Endodermal cell (in vitro differentiated cells): ENCODE measurements around the gene SSU72. TPM values are rescaled to one million over a fixed set of nuclear protein-coding genes. Genes with fewer than 3 reads are reported as not detected.

Experiments used
- DNase-seq: peaks from one replicate; pipeline ENCODE4 v3.0.0-alpha.2; 2017
- H3K27ac ChIP-seq: 2 replicates; pipeline ENCODE4 v1.5.1; 2013; ENCODE audit warnings: mild to moderate bottlenecking, low read depth, low read length, moderate library complexity
- H3K27me3 ChIP-seq: 2 replicates; pipeline ENCODE4 v1.6.1; 2013; ENCODE audit warnings: mild to moderate bottlenecking, low read length, moderate library complexity; ENCODE audit not compliant: insufficient read depth, control insufficient read depth, poor library complexity, severe bottlenecking
- H3K36me3 ChIP-seq: 2 replicates; pipeline ENCODE4 v1.7.0; 2013; ENCODE audit warnings: mild to moderate bottlenecking, low read length, moderate library complexity; ENCODE audit not compliant: control insufficient read depth, insufficient read depth
- H3K4me1 ChIP-seq: one replicate; pipeline ENCODE4 v1.7.0; 2013; ENCODE audit warnings: low read length; ENCODE audit not compliant: control insufficient read depth, insufficient read depth
- H3K4me3 ChIP-seq: 2 replicates; pipeline ENCODE4 v1.5.1; 2013; ENCODE audit warnings: mild to moderate bottlenecking, low read length, moderate library complexity
- H3K9ac ChIP-seq: 2 replicates; pipeline ENCODE4 v1.6.1; 2013; ENCODE audit warnings: mild to moderate bottlenecking, low read length, moderate library complexity; ENCODE audit not compliant: poor library complexity, severe bottlenecking; ENCODE audit errors: extremely low read depth
- H3K9me3 ChIP-seq: 2 replicates; pipeline ENCODE4 v1.6.1; 2013; ENCODE audit warnings: mild to moderate bottlenecking, low read length, moderate library complexity; ENCODE audit not compliant: control insufficient read depth
- H3K27ac Mint-ChIP-seq: 2 replicates; pipeline ENCODE4 v1.8.0; 2020; ENCODE audit warnings: mixed read lengths
- H3K27me3 Mint-ChIP-seq: 2 replicates; pipeline ENCODE4 v1.8.0; 2021; ENCODE audit warnings: mild to moderate bottlenecking, mixed read lengths; ENCODE audit not compliant: insufficient read depth
- H3K36me3 Mint-ChIP-seq: 2 replicates; pipeline ENCODE4 v1.8.0; 2020; ENCODE audit warnings: low read depth, mixed read lengths
- H3K4me1 Mint-ChIP-seq: 2 replicates; pipeline ENCODE4 v1.8.0; 2020; ENCODE audit warnings: mixed read lengths
- H3K4me3 Mint-ChIP-seq: 2 replicates; pipeline ENCODE4 v1.8.0; 2020; ENCODE audit warnings: mild to moderate bottlenecking, moderate library complexity, mixed read lengths
- H3K9me3 Mint-ChIP-seq: 2 replicates; pipeline ENCODE4 v1.8.0; 2020; ENCODE audit warnings: mild to moderate bottlenecking, mixed read lengths
- WGBS, 2 experiments: methylation state at CpG; one replicate each; pipeline versions ENCODE4 v1.1.5 to v1.1.7; 2013; ENCODE audit warnings: missing lambda C conversion rate in 2 of 2, mixed read lengths in 1 of 2; ENCODE audit not compliant: insufficient coverage in 1 of 2, insufficient read length in 1 of 2; 5-methylcytosine and 5-hydroxymethylcytosine counted together
- total RNA-seq, 2 donors: library from RNA; stranded (reverse); fragmentation: NEBNext Ultra II Directional in 1 of 2; extraction: Animal tissue kit (Norgen Biotek cat#: 25700) in 1 of 2; gene quantifications; 2 replicates in 1 of 2; 3 replicates in 1 of 2; pipeline ENCODE4 v1.2.1, GENCODE V29; 2021
- TF ChIP-seq, protein P1 (sequence below): fragments of 200-600 bp; sonication (generic); conservative IDR thresholded peaks from 2 replicates; pipeline ENCODE4 v1.5.0; 2021; ENCODE audit warnings: antibody characterized with exemption, mild to moderate bottlenecking

The SSU72 gene
- total RNA-seq, 2 donors from 2014 or later = 133 to 138 TPM

DNA sequence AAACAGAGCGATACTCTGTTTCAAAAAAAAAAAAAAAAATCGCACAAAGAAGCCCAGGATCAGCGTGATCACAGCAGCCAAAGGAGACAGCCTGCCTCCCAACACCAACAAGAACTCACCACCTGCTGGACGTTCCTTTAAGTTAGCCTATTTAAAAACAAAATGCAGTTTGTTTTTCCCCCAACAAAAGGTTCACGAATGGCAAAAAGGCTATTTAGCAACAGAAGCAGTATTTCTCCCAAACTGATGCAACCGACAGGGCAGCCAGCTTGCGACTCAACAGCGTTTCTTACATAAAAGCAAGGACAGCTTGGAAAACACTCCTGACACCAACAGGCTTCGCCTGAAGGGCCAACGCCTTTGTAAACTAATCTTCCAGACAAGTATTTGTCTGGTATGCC is 6.8 kb downstream of the SSU72 start:
- Histone ChIP-seq H3K9me3 (peaks cover 6% of the 10 kb centered on the region), H3K9ac (no peak overlapping the region), H3K4me1 (no peaks in the 10 kb centered on the region), H3K36me3 (peaks cover 64% of the 10 kb centered on the region), H3K27me3 (no peaks in the 10 kb centered on the region), H3K27ac (no peak overlapping the region), H3K4me3 (no peak overlapping the region)
- WGBS, 2 experiments = 79 to 92% methylated on average over 7 to 10 of the region's 10 CpGs
- TF ChIP-seq, protein P1, sequence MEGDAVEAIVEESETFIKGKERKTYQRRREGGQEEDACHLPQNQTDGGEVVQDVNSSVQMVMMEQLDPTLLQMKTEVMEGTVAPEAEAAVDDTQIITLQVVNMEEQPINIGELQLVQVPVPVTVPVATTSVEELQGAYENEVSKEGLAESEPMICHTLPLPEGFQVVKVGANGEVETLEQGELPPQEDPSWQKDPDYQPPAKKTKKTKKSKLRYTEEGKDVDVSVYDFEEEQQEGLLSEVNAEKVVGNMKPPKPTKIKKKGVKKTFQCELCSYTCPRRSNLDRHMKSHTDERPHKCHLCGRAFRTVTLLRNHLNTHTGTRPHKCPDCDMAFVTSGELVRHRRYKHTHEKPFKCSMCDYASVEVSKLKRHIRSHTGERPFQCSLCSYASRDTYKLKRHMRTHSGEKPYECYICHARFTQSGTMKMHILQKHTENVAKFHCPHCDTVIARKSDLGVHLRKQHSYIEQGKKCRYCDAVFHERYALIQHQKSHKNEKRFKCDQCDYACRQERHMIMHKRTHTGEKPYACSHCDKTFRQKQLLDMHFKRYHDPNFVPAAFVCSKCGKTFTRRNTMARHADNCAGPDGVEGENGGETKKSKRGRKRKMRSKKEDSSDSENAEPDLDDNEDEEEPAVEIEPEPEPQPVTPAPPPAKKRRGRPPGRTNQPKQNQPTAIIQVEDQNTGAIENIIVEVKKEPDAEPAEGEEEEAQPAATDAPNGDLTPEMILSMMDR = no peak
- Mint-ChIP-seq H3K9me3 (peaks cover 1% of the 10 kb centered on the region), H3K36me3 (peaks cover 59% of the 10 kb centered on the region), H3K4me3 (no peak overlapping the region), H3K27ac (peak overlapping the region; percentile 75), H3K27me3 (no peaks in the 10 kb centered on the region), H3K4me1 (no peaks in the 10 kb centered on the region)
- DNase-seq = no peak

DNA sequence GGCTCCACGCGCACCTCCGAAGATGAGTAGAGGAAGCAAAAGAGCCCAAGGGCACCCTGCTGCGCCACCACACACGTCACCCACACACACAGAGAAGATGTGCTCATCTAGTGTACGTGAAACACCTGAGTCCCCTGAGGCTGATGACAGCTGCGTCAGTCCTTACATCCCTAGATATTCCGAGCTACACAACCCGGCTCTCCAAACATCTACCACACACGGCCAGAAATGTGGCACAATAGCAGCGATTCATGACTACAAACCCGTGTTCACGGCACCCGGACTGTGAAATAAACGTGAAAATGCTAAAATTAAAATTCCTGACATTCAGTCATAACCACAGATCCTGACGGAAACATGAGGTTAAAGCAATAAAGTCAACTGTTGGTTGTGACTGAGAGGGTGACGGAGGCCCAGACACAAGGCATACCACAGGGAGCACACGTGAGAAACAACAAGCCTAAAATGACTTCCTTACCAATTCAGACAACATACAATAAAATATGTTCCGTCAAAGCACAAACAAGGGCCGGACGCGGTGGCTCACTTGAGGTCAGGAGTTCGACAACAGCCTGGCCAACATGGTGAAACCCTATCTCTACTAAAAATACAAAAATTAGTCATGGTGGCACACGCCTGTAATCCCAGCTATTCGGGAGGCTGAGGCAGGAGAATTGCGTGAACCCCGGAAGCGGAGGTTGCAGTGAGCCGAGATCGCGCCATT is 7.3 kb downstream of the SSU72 start:
- no peaks in the 10 kb centered on the region for H3K27me3 Mint-ChIP-seq
- 91 to 97% methylated on average over 28 to 31 of the region's 31 CpGs for WGBS, 2 experiments
- no peak for DNase-seq
- no peak overlapping the region for H3K27ac ChIP-seq
- H3K36me3 Mint-ChIP-seq = peaks cover 64% of the 10 kb centered on the region
- H3K36me3 ChIP-seq = peaks cover 70% of the 10 kb centered on the region
- H3K9ac ChIP-seq = no peak overlapping the region
- peak overlapping the region; percentile 75 for H3K27ac Mint-ChIP-seq
- TF ChIP-seq, protein P1 = no peak
- no peaks in the 10 kb centered on the region for H3K27me3 ChIP-seq
- peaks cover 6% of the 10 kb centered on the region for H3K9me3 ChIP-seq
- H3K4me3 ChIP-seq = no peak overlapping the region
- H3K4me3 Mint-ChIP-seq = no peak overlapping the region
- no peaks in the 10 kb centered on the region for H3K4me1 ChIP-seq
- peaks cover 1% of the 10 kb centered on the region for H3K9me3 Mint-ChIP-seq
- H3K4me1 Mint-ChIP-seq = no peaks in the 10 kb centered on the region

DNA sequence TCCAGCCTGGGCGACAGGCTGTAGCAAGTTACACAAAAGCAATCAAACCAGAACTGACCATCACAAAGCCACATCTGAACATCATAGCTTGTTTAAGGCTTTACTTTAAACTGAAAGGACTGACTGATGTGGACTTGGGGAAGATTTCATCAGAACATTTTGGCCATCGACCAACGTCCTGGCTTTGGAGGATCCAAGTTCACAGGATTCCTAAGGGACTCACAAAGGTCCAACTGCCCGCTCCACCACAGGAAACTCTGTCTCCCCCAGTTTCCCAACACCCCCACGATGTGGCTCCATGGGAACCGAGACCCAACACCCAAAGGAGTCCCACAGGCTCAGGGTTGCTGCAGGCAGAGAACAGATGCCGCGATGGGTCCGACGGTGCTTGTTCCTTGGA is 9.3 kb downstream of the SSU72 start:
- peaks cover 6% of the 10 kb centered on the region for H3K9me3 ChIP-seq
- H3K27ac ChIP-seq = no peak overlapping the region
- Mint-ChIP-seq H3K27me3 (no peaks in the 10 kb centered on the region), H3K36me3 (peaks cover 67% of the 10 kb centered on the region), H3K4me3 (no peak overlapping the region), H3K4me1 (no peaks in the 10 kb centered on the region), H3K27ac (no peak overlapping the region), H3K9me3 (peaks cover 1% of the 10 kb centered on the region)
- no peak overlapping the region for H3K9ac ChIP-seq
- no peaks in the 10 kb centered on the region for H3K4me1 ChIP-seq
- TF ChIP-seq, protein P1 = no peak
- DNase-seq = no peak
- WGBS, 2 experiments = 94 to 97% methylated on average over 10 of the region's 10 CpGs
- no peak overlapping the region for H3K4me3 ChIP-seq
- H3K36me3 ChIP-seq = peaks cover 72% of the 10 kb centered on the region
- no peaks in the 10 kb centered on the region for H3K27me3 ChIP-seq
